H1 (cell line): ENCODE results near the gene BBLN. TPM values are rescaled to one million over a fixed set of nuclear protein-coding genes. Genes with fewer than 3 reads are reported as not detected.

Experiments used
- EGR1 ChIP-seq: IDR thresholded peaks from 2 replicates; pipeline ENCODE4 v1.6.1; 2011; ENCODE audit warnings: low read depth, low read length, borderline replicate concordance
- GTF2F1 ChIP-seq: IDR thresholded peaks from 2 replicates; pipeline ENCODE4 v1.6.1; 2012; ENCODE audit warnings: low read depth, low read length, improper control_type of control experiment, borderline replicate concordance
- HDAC2 ChIP-seq, 2 experiments: fragments of 300-600 bp in 1 of 2; sonication (generic) in 1 of 2; IDR thresholded peaks; 2 replicates each; pipeline ENCODE4 v1.6.1; 2011 to 2012; ENCODE audit warnings: low read depth in 2 of 2, low read length in 2 of 2, mild to moderate bottlenecking in 2 of 2, moderate library complexity in 2 of 2, borderline replicate concordance in 1 of 2, inconsistent platforms in 1 of 2
- KDM4A ChIP-seq: IDR thresholded peaks from one replicate; pipeline ENCODE4 v1.7.1; 2012; ENCODE audit warnings: low read depth, mild to moderate bottlenecking, moderate library complexity, low read length, inconsistent platforms; ENCODE audit not compliant: severe bottlenecking
- MAFK ChIP-seq: IDR thresholded peaks from 2 replicates; pipeline ENCODE4 v1.6.1; 2012; ENCODE audit warnings: low read depth, mild to moderate bottlenecking, improper control_type of control experiment, low read length
- MAX ChIP-seq: IDR thresholded peaks from 2 replicates; pipeline ENCODE4 v1.6.1; 2012; ENCODE audit warnings: inconsistent platforms
- POLR2A ChIP-seq, 2 experiments: IDR thresholded peaks; 1 replicate in 1 of 2; 2 replicates in 1 of 2; pipeline ENCODE4 v1.6.1; 2011; ENCODE audit warnings: low read depth in 2 of 2, low read length in 2 of 2, mild to moderate bottlenecking in 2 of 2; ENCODE audit errors: control extremely low read depth in 1 of 2
- POLR2AphosphoS5 ChIP-seq: IDR thresholded peaks from 2 replicates; pipeline ENCODE4 v1.6.1; 2011; ENCODE audit warnings: low read depth, low read length
- RAD21 ChIP-seq, 2 experiments: IDR thresholded peaks in 1 of 2; conservative IDR thresholded peaks in 1 of 2; 2 replicates each; pipeline ENCODE4 v1.6.1; 2011; ENCODE audit warnings: low read depth in 2 of 2, low read length in 2 of 2, improper control_type of control experiment in 1 of 2, inconsistent platforms in 1 of 2, mild to moderate bottlenecking in 1 of 2, moderate library complexity in 1 of 2
- RBBP5 ChIP-seq: IDR thresholded peaks from 2 replicates; pipeline ENCODE4 v1.7.1; 2012; ENCODE audit warnings: low read depth, mild to moderate bottlenecking, inconsistent platforms, low read length, moderate library complexity, borderline replicate concordance
- SIX5 ChIP-seq: IDR thresholded peaks from 2 replicates; pipeline ENCODE4 v1.6.1; 2011; ENCODE audit warnings: mild to moderate bottlenecking, low read depth, low read length
- TAF7 ChIP-seq: optimal IDR thresholded peaks from 2 replicates; pipeline ENCODE3; 2011; ENCODE audit warnings: low read depth, mild to moderate bottlenecking, inconsistent platforms, low read length, moderate library complexity, borderline replicate concordance
- TCF12 ChIP-seq: IDR thresholded peaks from 2 replicates; pipeline ENCODE4 v1.6.1; 2011; ENCODE audit warnings: low read depth, mild to moderate bottlenecking, low read length
- TEAD4 ChIP-seq: IDR thresholded peaks from 2 replicates; pipeline ENCODE4 v1.6.1; 2012; ENCODE audit warnings: low read depth, low read length, inconsistent platforms, mixed read lengths
- YY1 ChIP-seq: IDR thresholded peaks from 2 replicates; pipeline ENCODE4 v1.6.1; 2011; ENCODE audit warnings: low read depth, mild to moderate bottlenecking, low read length
- polyA plus RNA-seq, 7 experiments: library from polyadenylated mRNA; depleted of rRNA in 3 of 7; stranded (reverse) in 5 of 7; unstranded in 2 of 7; fragments of >200 nt in 5 of 7; fragments of 200-250 nt in 2 of 7; gene quantifications; 1 replicate in 5 of 7; 2 replicates in 1 of 7; 4 replicates in 1 of 7; pipeline versions ENCODE4 v1.2.1 to v1.2.3, GENCODE V29; 2011 to 2013; ENCODE audit warnings: missing spikeins in 2 of 7, mixed read lengths in 2 of 7
- total RNA-seq: library from RNA; stranded (reverse); fragmentation: NEBNext Ultra II Directional; extraction: Animal tissue kit (Norgen Biotek cat#: 25700); gene quantifications from 2 replicates; pipeline ENCODE4 v1.2.1, GENCODE V29; 2021

BBLN gene
- total and polyA plus RNA-seq, 2 of the 8 experiments (the other 6 are each of a cell fraction or from before 2014, with no cell fraction given) = 63.1 to 164 TPM

GRCh38 chr9:128117613-128118471, 42.2 kb upstream of the BBLN start (continued):
- TF ChIP-seq HDAC2 (IDR thresholded peaks at IDR 0.05; ENCODE audit: borderline replicate concordance in 1 of 2, low read depth in 2 of 2, low read length in 2 of 2) (0 out of 4 replicates have a peak, but pooled peaks of 1 of the 2 experiments have one; percentile 7), TAF7 (peak; percentile 73), KDM4A (no peak), YY1 (peak; percentile 56; the same call in 1 of the 2 replicates), MAX (peak; percentile 57), POLR2A (IDR thresholded peaks at IDR 0.05; ENCODE audit: control extremely low read depth in 1 of 2, low read depth in 2 of 2, low read length in 2 of 2) (peak in 1 of 2 experiments; percentile 21; a peak in 1 of 3 replicates), SIX5 (no peak), GTF2F1 (no peak), RBBP5 (no peak), TEAD4 (peak; percentile 39; the same call in 1 of the 2 replicates), MAFK (no peak), RAD21 (IDR thresholded peaks at IDR 0.05 in 1 of 2, conservative IDR thresholded peaks at IDR 0.05 in 1 of 2; ENCODE audit: low read depth in 2 of 2, low read length in 2 of 2) (peak; percentile 95), EGR1 (no peak), TCF12 (no peak), POLR2AphosphoS5 (no peak)
- TF ChIP-seq, all 59 proteins: peak for 23
